Keratinocyte (primary cell): Measurements from ENCODE around the gene C6orf52. TPM values are rescaled to one million over a fixed set of nuclear protein-coding genes. Genes with fewer than 3 reads are reported as not detected.

ENCODE experiments used
- DNase-seq: peaks from one replicate; pipeline ENCODE4 v3.0.0-alpha.2; 2011; ENCODE audit warnings: low read depth, missing footprints, low spot score
- FAIRE-seq: peaks from 2 replicates; lab custom pipeline; 2011; peaks lifted over from hg19 to GRCh38; lab: Jason Lieb, UNC
- H2AFZ ChIP-seq: 2 replicates; pipeline ENCODE4 v1.6.0; 2012; ENCODE audit warnings: low read length, control low read depth, inconsistent platforms; ENCODE audit not compliant: control insufficient read depth
- H3K27ac ChIP-seq: 2 replicates; pipeline ENCODE4 v1.5.1; 2011; ENCODE audit warnings: low read length; ENCODE audit not compliant: control insufficient read depth, insufficient read depth
- H3K27me3 ChIP-seq: 3 replicates; pipeline ENCODE4 v1.6.0; 2011; ENCODE audit warnings: low read length; ENCODE audit not compliant: control insufficient read depth, insufficient read depth; ENCODE audit errors: extremely low read depth
- H3K36me3 ChIP-seq, 2 experiments: 2 replicates in 1 of 2; 3 replicates in 1 of 2; pipeline ENCODE4 v1.5.1; 2011; ENCODE audit warnings: low read length in 2 of 2, mild to moderate bottlenecking in 1 of 2; ENCODE audit not compliant: control insufficient read depth in 2 of 2, insufficient read depth in 2 of 2; ENCODE audit errors: extremely low read depth in 1 of 2
- H3K4me1 ChIP-seq: 3 replicates; pipeline ENCODE4 v1.5.1; 2011; ENCODE audit warnings: low read length; ENCODE audit not compliant: control insufficient read depth, insufficient read depth; ENCODE audit errors: extremely low read depth
- H3K4me2 ChIP-seq: 3 replicates; pipeline ENCODE4 v1.6.0; 2011; ENCODE audit warnings: low read depth, low read length; ENCODE audit not compliant: control insufficient read depth, insufficient read depth; ENCODE audit errors: extremely low read depth
- H3K4me3 ChIP-seq, 3 experiments: fragments of 200-600 bp in 1 of 3; sonication (generic) in 1 of 3; 2 replicates in 2 of 3; 3 replicates in 1 of 3; pipeline ENCODE4 v1.5.1; 2011 to 2016; ENCODE audit warnings: low read length in 3 of 3, mild to moderate bottlenecking in 3 of 3, control low read depth in 2 of 3, inconsistent platforms in 1 of 3, low read depth in 1 of 3, mixed read lengths in 1 of 3, mixed run types in 1 of 3, moderate library complexity in 1 of 3; ENCODE audit not compliant: control insufficient read depth in 2 of 3, insufficient read depth in 2 of 3; ENCODE audit errors: extremely low read depth in 1 of 3
- H3K79me2 ChIP-seq: 2 replicates; pipeline ENCODE4 v1.6.0; 2012; ENCODE audit warnings: low read length; ENCODE audit not compliant: control insufficient read depth, insufficient read depth
- H3K9ac ChIP-seq: 3 replicates; pipeline ENCODE4 v1.6.0; 2011; ENCODE audit warnings: low read length; ENCODE audit not compliant: control insufficient read depth, insufficient read depth; ENCODE audit errors: extremely low read depth
- H3K9me1 ChIP-seq: 3 replicates; pipeline ENCODE4 v1.6.0; 2011; ENCODE audit warnings: low read length; ENCODE audit not compliant: control insufficient read depth, insufficient read depth; ENCODE audit errors: extremely low read depth
- H3K9me3 ChIP-seq: 2 replicates; pipeline ENCODE4 v1.5.1; 2012; ENCODE audit warnings: low read depth, low read length; ENCODE audit not compliant: control insufficient read depth
- H4K20me1 ChIP-seq: 3 replicates; pipeline ENCODE4 v1.6.0; 2011; ENCODE audit warnings: low read length; ENCODE audit not compliant: control insufficient read depth, insufficient read depth; ENCODE audit errors: extremely low read depth
- CTCF ChIP-seq, 3 experiments: IDR thresholded peaks in 1 of 3; conservative IDR thresholded peaks in 1 of 3; optimal IDR thresholded peaks in 1 of 3; 2 replicates in 2 of 3; 3 replicates in 1 of 3; pipeline versions ENCODE3 to v1.5.1; 2011; ENCODE audit warnings: low read length in 3 of 3, mild to moderate bottlenecking in 3 of 3, moderate library complexity in 2 of 3, control low read depth in 1 of 3, inconsistent platforms in 1 of 3; ENCODE audit not compliant: insufficient read depth in 2 of 3; ENCODE audit errors: extremely low read depth in 1 of 3
- EZH2 ChIP-seq: IDR thresholded peaks from one replicate; pipeline ENCODE4 v1.6.1; 2012; ENCODE audit warnings: inconsistent platforms, mild to moderate bottlenecking, low read length, moderate library complexity
- dilution Hi-C: fragments of 300-500 bp; cut with MboI; formaldehyde crosslinking; loops from one replicate; pipeline ENCODE4 v1.7.0; 2020; ENCODE audit warnings: low sequenced_read_pairs; ENCODE audit not compliant: extremely low pct_ligation_motif_present
- polyA minus RNA-seq, 3 experiments: library from RNA; depleted of rRNA, polyadenylated mRNA; stranded (reverse); fragments of >200 nt; gene quantifications; 1 replicate in 1 of 3; 2 replicates in 1 of 3; 3 replicates in 1 of 3; pipeline ENCODE4 v1.2.3, GENCODE V29; 2011
- polyA plus RNA-seq, 5 experiments: library from polyadenylated mRNA; depleted of rRNA in 3 of 5; stranded (reverse) in 3 of 5; stranded (forward) in 1 of 5; unstranded in 1 of 5; fragments of >200 nt; gene quantifications; 1 replicate in 1 of 5; 2 replicates in 3 of 5; 3 replicates in 1 of 5; pipeline versions ENCODE4 v1.2.1 to v1.2.3, GENCODE V29; 2011 to 2012; ENCODE audit warnings: missing spikeins in 2 of 5, low read depth in 1 of 5, low replicate concordance in 1 of 5

C6orf52 gene
- polyA plus RNA-seq (not detected in 3 replicates), polyA minus RNA-seq (not detected in 3 replicates)
- polyA plus RNA-seq (2011; ENCODE audit: low read depth) = 0.81 TPM
- polyA plus RNA-seq (2011; cell fraction: cytosol; rRNA removed) = not detected in 2 replicates
- not detected in 2 replicates for polyA plus RNA-seq (2011; cell fraction: nucleus; rRNA removed)
- 1.2 TPM in 1 of 2 replicates, not detected in the other for polyA plus RNA-seq (2012; ENCODE audit: low replicate concordance)
- not detected for polyA minus RNA-seq (2011; cell fraction: cytosol; rRNA and poly(A)+ RNA removed)
- not detected in 2 replicates for polyA minus RNA-seq (2011; cell fraction: nucleus; rRNA and poly(A)+ RNA removed)

GRCh38 chr6:10694302-10695085, at the start of gene C6orf52, which contains the start of gene PAK1IP1:
C6orf52 (minus strand) TSS chr6:10694616; CDS start chr6:10687550, 7,066 bp downstream.
PAK1IP1 (plus strand) TSS chr6:10694972; CDS start chr6:10694986, 14 bp downstream.
- peak within 1 kb of the TSS; percentile 76 for H2AFZ ChIP-seq
- DNase-seq (peak; percentile 71), FAIRE-seq (no peak)
- H3K36me3 ChIP-seq = peaks cover 2 to 10% of the 10 kb centered on the region in 2 experiments
- peak within 1 kb of the TSS; percentile 88 for H3K27ac ChIP-seq
- no peaks in the 10 kb centered on the region for H4K20me1 ChIP-seq
- no peaks in the 10 kb centered on the region for H3K27me3 ChIP-seq
- H3K4me3 ChIP-seq = peak within 1 kb of the TSS; percentile 74 to 90 (median 79)
- H3K9me1 ChIP-seq = no peaks in the 10 kb centered on the region
- H3K79me2 ChIP-seq = peaks cover 41% of the 10 kb centered on the region
- H3K4me1 ChIP-seq = peaks cover 17% of the 10 kb centered on the region
- peak in 1 of 3 experiments; percentile 4 for TF ChIP-seq CTCF (optimal IDR thresholded peaks at IDR 0.05 in 1 of 3, IDR thresholded peaks at IDR 0.05 in 1 of 3, conservative IDR thresholded peaks at IDR 0.05 in 1 of 3; ENCODE audit: extremely low read depth in 1 of 3, insufficient read depth in 2 of 3, low read length in 3 of 3)
- TF ChIP-seq EZH2 = no peak
- H3K4me2 ChIP-seq = peak within 1 kb of the TSS; percentile 96
- H3K9me3 ChIP-seq = no peaks in the 10 kb centered on the region
- dilution Hi-C loops = no loop called here
- H3K9ac ChIP-seq = peak within 1 kb of the TSS; percentile 96

GRCh38 chr6:10743515-10743914, 49.1 kb upstream of the C6orf52 start:
- H3K36me3 ChIP-seq = no peaks in the 10 kb centered on the region
- H3K79me2 ChIP-seq = peaks cover 8% of the 10 kb centered on the region
- no peak overlapping the region for H3K27ac ChIP-seq
- TF ChIP-seq EZH2 = no peak
- TF ChIP-seq CTCF (optimal IDR thresholded peaks at IDR 0.05 in 1 of 3, IDR thresholded peaks at IDR 0.05 in 1 of 3, conservative IDR thresholded peaks at IDR 0.05 in 1 of 3; ENCODE audit: extremely low read depth in 1 of 3, insufficient read depth in 2 of 3, low read length in 3 of 3) = no peak
- H3K27me3 ChIP-seq = no peaks in the 10 kb centered on the region
- no peak overlapping the region for H3K4me2 ChIP-seq
- DNase-seq (no peak), FAIRE-seq (no peak)
- H3K9me1 ChIP-seq = no peaks in the 10 kb centered on the region
- H2AFZ ChIP-seq = no peak overlapping the region
- H3K4me3 ChIP-seq = no peak overlapping the region
- no peak overlapping the region for H3K9ac ChIP-seq
- no peaks in the 10 kb centered on the region for H4K20me1 ChIP-seq
- H3K4me1 ChIP-seq = peaks cover 7% of the 10 kb centered on the region
- H3K9me3 ChIP-seq = no peaks in the 10 kb centered on the region
- dilution Hi-C loops = no loop called here
